ENCODE data around the gene CLIC1. TPM values are rescaled to one million over a fixed set of nuclear protein-coding genes. Genes with fewer than 3 reads are reported as not detected.

CLIC1 gene
- total and polyA plus RNA-seq, 10 donors, result 296 to 447 (median 347) TPM

- Histone ChIP-seq H3K4me1 (peaks cover 0 to 28% (median 14%) of the 10 kb centered on the region in 6 donors), H3K36me3 (peaks cover 0 to 100% (median 90%) of the 10 kb centered on the region in 6 donors), H3K4me3 (no peak overlapping the region), H3K9me3 (no peaks in the 10 kb centered on the region), H3K27ac (no peak overlapping the region), H3K27me3 (replicated peaks in 1 of 7) (no peaks in the 10 kb centered on the region)
- TF ChIP-seq POLR2AphosphoS5 (IDR thresholded peaks at IDR 0.05), result no peak
- TF ChIP-seq POLR2A (IDR thresholded peaks at IDR 0.05), result no peak
- no peak for TF ChIP-seq CTCF (IDR thresholded peaks at IDR 0.05 in 8 of 11, conservative IDR thresholded peaks at IDR 0.05 in 3 of 11)
- no peak for DNase-seq
- intact Hi-C loops (cut with DNase I; ENCODE audit: low total_unique reads), result no loop called here
- WGBS, 5 donors, result 85 to 96% (median 91%) methylated on average over 5 to 6 of the region's 6 CpGs
These were observed 42.8 kb downstream of the CLIC1 start for GRCh38 chr6:31693535-31693934.

GRCh38 chr6:31692886-31693285, 43.4 kb downstream of the CLIC1 start:
- Histone ChIP-seq H3K36me3 (peaks cover 0 to 100% (median 93%) of the 10 kb centered on the region in 6 donors), H3K4me3 (no peak overlapping the region), H3K9me3 (no peaks in the 10 kb centered on the region), H3K27ac (no peak overlapping the region), H3K4me1 (peaks cover 0 to 22% (median 13%) of the 10 kb centered on the region in 6 donors), H3K27me3 (replicated peaks in 1 of 7) (no peaks in the 10 kb centered on the region)
- DNase-seq, result no peak
- WGBS, 5 donors, result 82 to 97% (median 92%) methylated on average over 9 of the region's 9 CpGs
- TF ChIP-seq POLR2A (IDR thresholded peaks at IDR 0.05) (no peak), CTCF (IDR thresholded peaks at IDR 0.05 in 8 of 11, conservative IDR thresholded peaks at IDR 0.05 in 3 of 11) (no peak), POLR2AphosphoS5 (IDR thresholded peaks at IDR 0.05) (no peak)
- intact Hi-C loops (cut with DNase I; ENCODE audit: low total_unique reads), result no loop called here

- peaks cover 0 to 100% (median 98%) of the 10 kb centered on the region in 6 donors for H3K36me3 ChIP-seq
- 87 to 97% (median 92%) methylated on average over 4 of the region's 4 CpGs for WGBS, 5 donors
- H3K4me3 ChIP-seq, result no peak overlapping the region
- TF ChIP-seq CTCF (IDR thresholded peaks at IDR 0.05 in 8 of 11, conservative IDR thresholded peaks at IDR 0.05 in 3 of 11) (no peak), POLR2A (IDR thresholded peaks at IDR 0.05) (no peak), POLR2AphosphoS5 (IDR thresholded peaks at IDR 0.05) (no peak)
- H3K27ac ChIP-seq, result no peak overlapping the region
- no peaks in the 10 kb centered on the region for H3K9me3 ChIP-seq
- DNase-seq, result no peak
- no peaks in the 10 kb centered on the region for H3K27me3 ChIP-seq (replicated peaks in 1 of 7)
- H3K4me1 ChIP-seq, result peaks cover 0 to 17% (median 10%) of the 10 kb centered on the region in 6 donors
- intact Hi-C loops (cut with DNase I; ENCODE audit: low total_unique reads), result no loop called here
These were observed 44.0 kb downstream of the CLIC1 start for GRCh38 chr6:31692353-31692752.

- no peaks in the 10 kb centered on the region for H3K27me3 ChIP-seq (replicated peaks in 1 of 7)
- no peak overlapping the region for H3K4me3 ChIP-seq
- no peaks in the 10 kb centered on the region for H3K9me3 ChIP-seq
- 91 to 97% (median 96%) methylated on average over 8 to 12 of the region's 12 CpGs for WGBS, 5 donors
- H3K27ac ChIP-seq, result no peak overlapping the region
- peaks cover 0 to 100% (median 99%) of the 10 kb centered on the region in 6 donors for H3K36me3 ChIP-seq
- intact Hi-C loops (cut with DNase I; ENCODE audit: low total_unique reads), result no loop called here
- TF ChIP-seq POLR2A (IDR thresholded peaks at IDR 0.05), result no peak
- no peak for TF ChIP-seq CTCF (IDR thresholded peaks at IDR 0.05 in 8 of 11, conservative IDR thresholded peaks at IDR 0.05 in 3 of 11)
- TF ChIP-seq POLR2AphosphoS5 (IDR thresholded peaks at IDR 0.05), result no peak
- H3K4me1 ChIP-seq, result peaks cover 0 to 14% (median 9%) of the 10 kb centered on the region in 6 donors
- DNase-seq, result no peak
These were observed 44.7 kb downstream of the CLIC1 start for GRCh38 chr6:31691564-31692108.
